GM12872 (cell line): Measurements from ENCODE around the gene KCND3.

ENCODE experiments used
- CTCF ChIP-seq: IDR thresholded peaks from 3 replicates; pipeline ENCODE4 v1.5.1; 2011; ENCODE audit warnings: low read depth, mild to moderate bottlenecking, low read length, moderate library complexity; ENCODE audit not compliant: insufficient read depth

KCND3 gene

GRCh38 chr1:111735321-111735720 lies 254.1 kb downstream of the KCND3 start:
- TF ChIP-seq CTCF, result no peak

- no peak for TF ChIP-seq CTCF
Observed at GRCh38 chr1:111734856-111735255, 254.6 kb downstream of the KCND3 start.

DNA sequence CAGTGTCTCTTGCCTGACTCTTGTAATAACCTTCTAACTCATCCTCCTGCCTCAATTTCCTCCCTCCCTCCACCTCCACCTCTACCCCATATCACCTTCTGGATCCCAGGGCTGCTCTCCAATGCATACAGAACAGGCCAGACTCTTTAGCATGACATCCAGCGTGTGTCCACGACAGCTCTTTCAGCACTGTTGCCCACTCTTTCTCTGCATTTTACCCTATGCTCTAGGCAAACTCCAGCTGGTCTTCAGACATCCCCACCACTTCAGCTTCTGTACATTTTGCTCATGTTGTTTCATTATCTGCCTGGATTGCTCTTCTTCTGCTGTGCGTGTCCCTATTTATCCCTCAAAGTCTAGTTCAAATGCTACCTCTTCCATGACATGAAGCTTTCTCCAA lies 255.0 kb downstream of the KCND3 start:
- TF ChIP-seq CTCF, result no peak

DNA sequence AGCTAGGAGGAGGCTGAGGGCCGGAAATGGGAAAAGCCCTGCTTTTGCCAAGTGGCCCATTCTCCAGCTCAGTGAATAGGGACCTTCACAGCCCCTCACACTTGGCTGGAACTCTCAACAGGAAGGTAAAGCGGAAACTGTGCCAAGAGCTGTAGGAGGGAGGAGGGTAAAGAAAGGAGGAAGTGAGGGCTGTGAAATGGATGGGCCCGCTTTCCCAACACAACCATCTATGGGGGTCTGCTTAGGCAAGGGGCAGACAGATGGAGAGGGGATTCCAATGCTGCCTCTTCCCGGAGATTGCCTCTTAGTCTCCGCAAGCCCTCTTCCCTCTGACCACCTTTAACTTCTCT lies 255.5 kb downstream of the KCND3 start:
- no peak for TF ChIP-seq CTCF

- TF ChIP-seq CTCF, result no peak
Observed at GRCh38 chr1:111733183-111733991, 256.1 kb downstream of the KCND3 start.

DNA sequence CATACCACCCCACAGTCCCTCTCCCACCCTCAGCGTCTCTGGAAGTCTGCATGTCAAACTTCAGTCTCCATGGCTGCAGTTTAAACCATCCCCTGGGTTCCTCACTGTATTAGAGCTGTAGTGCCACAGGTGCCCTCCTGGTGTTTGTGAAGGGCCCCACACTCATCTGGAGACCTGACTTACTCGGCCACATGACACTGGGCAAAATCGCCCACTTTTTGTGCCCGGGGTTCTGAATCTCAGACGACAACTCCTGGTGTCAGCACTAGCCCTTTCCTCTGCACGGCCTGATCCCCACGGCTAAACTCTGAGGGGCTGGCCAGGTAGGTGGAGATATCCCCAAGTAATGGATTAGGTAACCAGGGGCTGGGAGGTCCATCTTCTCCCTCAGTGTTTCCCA lies 256.8 kb downstream of the KCND3 start:
- no peak for TF ChIP-seq CTCF

DNA sequence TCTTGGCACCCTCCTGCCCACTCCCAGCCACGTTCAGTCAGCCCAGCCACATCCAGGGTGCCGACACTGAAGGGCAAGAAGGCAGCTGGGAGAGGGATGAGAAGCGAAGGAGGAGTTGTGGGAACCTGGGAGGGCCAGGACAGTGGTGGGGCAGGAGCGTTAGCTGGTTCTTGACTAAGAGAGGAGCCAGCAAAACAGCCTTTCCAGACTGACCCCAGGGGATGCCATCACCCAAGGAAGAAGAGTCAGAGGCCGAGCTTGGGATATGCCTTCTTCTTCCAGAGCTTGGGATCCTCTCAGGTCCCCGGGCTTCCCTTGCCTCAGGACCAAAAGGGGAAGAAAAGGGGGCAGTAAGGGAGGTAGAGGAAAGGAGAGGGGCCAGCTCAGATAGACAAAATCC lies 257.5 kb downstream of the KCND3 start:
- no peak for TF ChIP-seq CTCF
